HG03469 (cell line): ENCODE results near the gene ESRRB.
"Not testable (repeated sequence)": the region's sequence is repeated elsewhere in the genome, so short reads cannot be mapped to it uniquely, and the experiment has no call there.

Experiments
- ATAC-seq: cut with Tn5 transposase; IDR thresholded peaks from one replicate; pipeline ENCODE4 v1.9.1; 2021; ENCODE audit warnings: mild to moderate bottlenecking, moderate library complexity, moderate number of reproducible peaks; ENCODE audit not compliant: unreplicated experiment

Gene ESRRB

GRCh38 chr14:76536636-76537035 lies 160.7 kb downstream of the ESRRB start:
- ATAC-seq = not testable (repeated sequence)

GRCh38 chr14:76537906-76538647 lies 162.1 kb downstream of the ESRRB start:
- ATAC-seq = no peak

GRCh38 chr14:76538648-76539008 lies 162.7 kb downstream of the ESRRB start:
- no peak for ATAC-seq

GRCh38 chr14:76539130-76539529 lies 163.2 kb downstream of the ESRRB start:
- no peak for ATAC-seq

GRCh38 chr14:76541594-76542219 lies 165.8 kb downstream of the ESRRB start:
- no peak for ATAC-seq

- no peak for ATAC-seq
These were observed 170.7 kb downstream of the ESRRB start for GRCh38 chr14:76546426-76547221.

GRCh38 chr14:76547831-76548230 lies 171.9 kb downstream of the ESRRB start:
- ATAC-seq = no peak

GRCh38 chr14:76550534-76550933 lies 174.6 kb downstream of the ESRRB start:
- no peak for ATAC-seq

- no peak for ATAC-seq
These were observed 175.2 kb downstream of the ESRRB start for GRCh38 chr14:76551116-76551515.
